Measurements from ENCODE around the gene GIT1.

GRCh38 chr17:29619251-29619650 lies 29.8 kb upstream of the GIT1 start:
- TF ChIP-seq EZH2 (IDR thresholded peaks at IDR 0.05; ENCODE audit: borderline replicate concordance, insufficient read depth, low read length, poor library complexity, severe bottlenecking) (no peak), CTCF (IDR thresholded peaks at IDR 0.05; ENCODE audit: poor library complexity, severe bottlenecking) (no peak), RAD21 (conservative IDR thresholded peaks at IDR 0.05) (no peak), TAF1 (IDR thresholded peaks at IDR 0.05; ENCODE audit: low read depth) (no peak)

All from neural cell (in vitro differentiated cells).